Right renal cortex interstitium (tissue), 3 donors: ENCODE data around the gene EIF1. TPM values are rescaled to one million over a fixed set of nuclear protein-coding genes. Genes with fewer than 3 reads are reported as not detected.
"Not testable (repeated sequence)": the region's sequence is repeated elsewhere in the genome, so short reads cannot be mapped to it uniquely, and the experiment has no call there.

Experiments
- DNase-seq, 3 donors: peaks; one replicate each; pipeline ENCODE4 v3.0.0-alpha.2; 2013; ENCODE audit warnings: low read depth in 3 of 3, low spot score in 2 of 3
- polyA plus RNA-seq, 3 donors: library from polyadenylated mRNA; unstranded; fragments of 120-200 nt; gene quantifications; one replicate each; pipeline ENCODE4 v1.2.1, GENCODE V29; 2013; ENCODE audit not compliant: insufficient read length in 3 of 3

Gene EIF1
- polyA plus RNA-seq, 3 donors, result 766 to 777 (median 774) TPM

- no peak for DNase-seq
Measured at GRCh38 chr17:41695134-41695661, 6.5 kb downstream of the EIF1 start.

GRCh38 chr17:41695954-41696757 lies 7.5 kb downstream of the EIF1 start:
- DNase-seq, result no peak

- no peak for DNase-seq
Measured at GRCh38 chr17:41697122-41697962, 8.7 kb downstream of the EIF1 start.

GRCh38 chr17:41700843-41701242 lies 12.2 kb downstream of the EIF1 start:
- not testable (repeated sequence) for DNase-seq

- no peak for DNase-seq
Measured at GRCh38 chr17:41702712-41703111, 14.0 kb downstream of the EIF1 start.

GRCh38 chr17:41705271-41705991 lies 16.7 kb downstream of the EIF1 start:
- no peak for DNase-seq

- no peak for DNase-seq
Measured at GRCh38 chr17:41707803-41708669, 19.4 kb downstream of the EIF1 start.

GRCh38 chr17:41710472-41711090 lies 21.9 kb downstream of the EIF1 start:
- DNase-seq, result no peak

- DNase-seq, result no peak
Measured at GRCh38 chr17:41711669-41712400, 23.1 kb downstream of the EIF1 start, which contains the start of gene GAST. Gene GAST, plus strand, starts transcription at chr17:41712331. Its CDS starts 3,106 bp downstream, at chr17:41715437.

- no peak for DNase-seq
Measured at GRCh38 chr17:41717408-41718286, 29.0 kb downstream of the EIF1 start.

GRCh38 chr17:41718287-41718645 lies 29.6 kb downstream of the EIF1 start:
- DNase-seq, result no peak

- no peak for DNase-seq
Measured at GRCh38 chr17:41722231-41722630, 33.5 kb downstream of the EIF1 start.

- no peak for DNase-seq
Measured at GRCh38 chr17:41723801-41724475, 35.3 kb downstream of the EIF1 start.

- no peak for DNase-seq
Measured at GRCh38 chr17:41724476-41725050, 35.9 kb downstream of the EIF1 start.

- no peak for DNase-seq
Measured at GRCh38 chr17:41725134-41725533, 36.4 kb downstream of the EIF1 start.

- no peak for DNase-seq
Measured at GRCh38 chr17:41728056-41728455, 39.4 kb downstream of the EIF1 start.

GRCh38 chr17:41730479-41730878 lies 41.8 kb downstream of the EIF1 start:
- no peak for DNase-seq
